GM18526 (cell line): ENCODE results near the gene LARP7.

Experiments used
- POLR2A ChIP-seq: IDR thresholded peaks from 3 replicates; pipeline ENCODE4 v1.6.1; 2011; ENCODE audit not compliant: insufficient read length; ENCODE audit errors: extremely low read depth

LARP7 gene

DNA sequence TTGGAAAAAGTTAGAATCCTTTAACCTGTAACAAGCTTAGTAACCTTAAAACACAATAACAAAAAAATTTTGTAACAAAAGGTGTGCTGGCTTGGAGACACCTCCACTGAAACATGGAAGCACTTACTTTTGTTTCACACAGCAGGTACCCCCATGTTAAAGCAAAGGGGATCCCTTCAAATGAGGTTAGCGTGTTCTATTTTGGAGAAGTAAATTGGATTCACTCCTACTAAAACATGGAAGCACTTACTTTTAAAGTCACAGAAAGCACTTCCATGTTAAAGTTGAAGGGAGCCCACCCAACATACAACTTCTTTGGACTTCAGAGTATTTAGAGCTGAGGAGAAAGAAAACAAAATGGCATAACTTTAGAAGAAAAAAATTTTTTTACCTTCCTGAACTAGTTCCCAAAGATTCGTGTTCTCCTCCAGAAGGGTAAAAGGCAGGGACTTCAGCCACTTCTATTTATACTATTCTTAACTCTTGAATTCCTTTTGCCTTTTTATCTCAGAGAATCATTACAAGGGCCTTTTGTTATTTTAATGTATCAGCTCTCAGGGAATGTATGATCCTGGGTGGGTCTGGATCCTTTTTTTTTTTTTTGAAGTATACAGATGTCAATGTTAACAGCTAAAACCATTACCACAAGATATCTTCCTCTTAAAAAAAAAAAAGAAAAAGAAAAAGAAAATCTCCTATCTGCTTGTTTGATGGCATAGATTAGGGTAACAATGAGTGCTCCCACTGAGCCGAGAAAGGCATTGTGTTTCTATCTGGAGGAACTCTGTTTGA, 11.5 kb downstream of the LARP7 start:
- no peak for TF ChIP-seq POLR2A

DNA sequence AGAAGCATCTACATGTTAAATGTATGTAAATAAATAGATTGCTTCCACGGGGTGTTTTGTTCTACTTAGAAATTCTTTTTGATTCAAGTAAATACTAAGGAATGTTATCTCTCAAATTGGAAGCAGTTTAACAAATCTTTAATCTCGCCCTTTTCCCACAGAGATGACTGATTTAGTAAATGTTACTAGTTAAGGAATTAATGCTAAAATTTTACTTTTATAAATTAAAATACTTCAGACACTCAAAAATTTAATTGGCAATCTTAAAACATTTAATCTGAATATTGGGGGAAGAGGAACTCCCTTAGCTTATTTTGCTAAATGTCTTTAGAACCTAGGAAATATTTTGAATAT, 12.1 kb downstream of the LARP7 start:
- TF ChIP-seq POLR2A: no peak

DNA sequence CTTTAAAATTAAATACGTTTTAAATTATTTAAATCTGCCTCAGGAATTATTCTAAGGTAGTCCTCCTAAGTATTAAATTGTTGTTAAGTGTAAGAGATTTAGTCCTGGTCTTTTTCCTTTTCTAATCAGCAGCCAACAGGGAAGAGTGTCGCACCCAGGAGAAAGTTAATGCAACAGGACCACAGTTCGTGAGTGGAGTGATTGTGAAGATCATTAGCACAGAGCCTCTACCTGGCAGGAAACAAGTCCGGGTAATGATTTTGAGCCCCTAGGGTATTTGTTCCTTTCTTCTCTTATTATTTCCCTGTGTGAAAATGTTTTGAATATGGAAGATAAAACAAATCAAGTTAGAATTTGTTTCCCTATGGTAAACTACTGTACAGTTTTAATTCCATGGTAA, 13.4 kb downstream of the LARP7 start:
- TF ChIP-seq POLR2A: no peak

DNA sequence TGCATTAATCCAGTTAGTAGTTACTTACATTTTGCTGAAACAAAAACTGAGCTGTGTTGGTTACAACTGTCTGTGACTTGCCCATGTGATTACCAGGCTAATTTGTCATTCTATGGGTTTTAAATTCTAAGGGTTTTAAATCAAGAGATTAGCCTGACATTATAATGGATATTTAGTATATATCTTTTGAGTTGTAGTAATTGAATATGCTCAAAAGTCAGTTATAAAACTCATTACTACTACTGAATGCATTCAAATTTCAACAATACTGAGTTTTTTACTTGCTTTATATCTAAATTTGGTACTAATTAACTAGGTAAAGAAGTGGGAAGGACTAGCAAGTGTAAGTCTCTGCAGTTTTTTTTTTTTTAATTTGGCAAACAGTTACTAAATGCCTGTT, 14.7 kb downstream of the LARP7 start:
- no peak for TF ChIP-seq POLR2A

DNA sequence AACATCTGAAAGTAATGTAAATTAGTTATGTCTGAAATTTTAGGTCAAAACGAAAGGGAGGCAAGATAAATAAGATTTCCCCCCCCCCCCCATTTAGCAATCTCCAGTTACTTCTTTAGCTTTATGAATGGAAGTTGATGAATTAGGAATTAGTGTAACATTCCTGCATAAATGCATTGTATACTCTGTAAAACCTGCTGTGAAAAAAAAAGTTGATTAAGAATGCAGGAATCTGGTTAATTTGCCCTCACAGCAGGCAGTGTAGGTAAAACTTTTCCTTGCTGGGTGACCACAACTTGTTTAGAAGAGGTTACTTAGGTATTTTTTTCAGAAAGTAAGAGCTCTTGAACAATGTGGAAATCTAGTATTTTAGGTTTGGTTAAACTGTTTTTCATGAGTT, 15.3 kb downstream of the LARP7 start:
- no peak for TF ChIP-seq POLR2A

DNA sequence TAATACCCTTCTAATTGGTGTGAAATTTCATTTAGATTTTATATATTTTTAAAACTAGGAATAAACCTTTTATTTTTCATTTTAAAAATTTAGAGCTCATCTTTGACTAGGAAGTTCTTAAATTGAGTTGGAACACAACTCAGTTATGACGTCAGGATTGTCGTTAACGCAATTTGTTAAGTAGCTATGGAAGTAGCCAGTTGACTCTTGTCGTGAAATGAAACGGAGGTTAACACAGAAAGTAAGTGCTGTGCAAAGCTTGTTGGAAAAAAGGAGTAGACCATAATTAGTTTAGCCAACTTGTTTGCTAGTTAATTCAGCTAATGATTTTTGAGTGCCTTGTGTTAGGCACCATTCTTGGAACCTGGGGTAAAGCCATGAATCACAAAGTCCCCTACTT, 18.3 kb downstream of the LARP7 start:
- no peak for TF ChIP-seq POLR2A

DNA sequence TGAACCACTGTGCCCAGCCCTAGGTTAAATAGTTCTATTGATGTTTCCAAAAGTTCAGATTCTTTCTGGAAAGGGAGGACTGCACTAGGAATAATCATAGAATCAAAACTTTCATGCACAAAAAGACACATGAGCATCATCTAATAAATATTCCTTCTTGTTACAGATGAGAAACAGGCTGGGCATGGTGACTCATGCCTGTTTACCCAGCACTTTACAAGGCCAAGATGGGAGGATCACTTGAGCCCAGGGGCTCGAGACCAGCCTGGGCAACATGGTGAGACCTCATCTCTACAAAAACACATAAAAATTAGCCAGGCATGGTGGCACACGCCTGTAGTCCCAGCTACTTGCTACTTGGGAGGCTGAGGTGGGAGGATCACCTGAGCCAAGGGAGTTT, 27.7 kb downstream of the LARP7 start:
- TF ChIP-seq POLR2A: no peak

DNA sequence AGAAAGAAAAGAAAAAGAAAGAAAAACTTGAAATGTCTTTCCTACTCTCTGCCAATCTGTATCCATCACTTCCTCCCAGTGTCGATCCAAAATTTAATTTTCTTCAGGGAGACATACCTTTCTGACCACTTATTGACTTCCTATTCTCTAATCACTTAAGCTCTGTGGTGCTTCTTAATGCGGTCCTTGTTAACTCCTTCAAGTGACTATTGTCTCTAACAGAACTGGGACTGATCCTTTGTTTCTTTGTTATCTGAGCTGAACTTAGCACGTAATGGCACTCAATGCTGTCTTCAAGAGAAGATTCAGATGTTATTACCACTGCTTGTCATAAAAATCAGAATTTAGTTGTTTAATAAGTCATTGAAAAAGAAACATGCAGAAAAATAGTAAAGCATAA, 31.2 kb downstream of the LARP7 start:
- TF ChIP-seq POLR2A: no peak

DNA sequence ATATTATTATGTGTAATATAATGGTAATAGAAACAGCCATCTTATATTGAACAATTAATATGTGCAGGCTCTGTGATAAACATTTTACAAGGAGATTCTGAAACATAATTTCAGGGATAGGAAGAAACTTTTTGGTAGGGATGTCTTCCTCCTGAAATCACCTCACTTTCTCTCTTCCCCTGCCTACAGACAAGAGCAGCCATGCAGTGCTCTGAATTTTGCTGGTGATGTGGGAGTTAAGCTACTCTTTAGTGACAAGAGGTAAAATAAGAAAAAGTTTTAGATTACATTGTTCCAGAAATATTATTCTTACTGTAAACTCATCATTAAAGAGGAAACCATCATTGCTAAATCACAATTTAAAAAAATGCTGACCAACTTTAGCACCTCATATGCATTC, 36.1 kb downstream of the LARP7 start:
- TF ChIP-seq POLR2A: no peak

DNA sequence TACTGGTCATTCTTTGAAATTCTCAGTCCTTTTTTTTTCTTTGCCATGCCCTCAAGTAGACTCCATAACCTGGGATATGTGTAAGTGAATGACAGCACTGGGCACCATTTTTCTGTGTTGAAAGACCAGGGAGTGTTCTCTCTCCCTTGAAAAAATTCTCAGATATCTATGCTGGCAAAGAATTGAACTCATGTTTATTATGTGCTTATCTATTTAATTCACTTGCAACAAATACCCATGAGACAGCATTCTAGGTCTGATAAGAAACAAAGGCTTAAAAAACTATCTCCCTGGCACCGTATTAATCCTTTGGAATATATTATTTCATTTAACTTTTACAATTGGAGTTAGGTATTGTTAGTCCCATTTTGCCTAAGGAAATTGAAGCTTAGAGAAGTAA, 36.7 kb downstream of the LARP7 start:
- no peak for TF ChIP-seq POLR2A

DNA sequence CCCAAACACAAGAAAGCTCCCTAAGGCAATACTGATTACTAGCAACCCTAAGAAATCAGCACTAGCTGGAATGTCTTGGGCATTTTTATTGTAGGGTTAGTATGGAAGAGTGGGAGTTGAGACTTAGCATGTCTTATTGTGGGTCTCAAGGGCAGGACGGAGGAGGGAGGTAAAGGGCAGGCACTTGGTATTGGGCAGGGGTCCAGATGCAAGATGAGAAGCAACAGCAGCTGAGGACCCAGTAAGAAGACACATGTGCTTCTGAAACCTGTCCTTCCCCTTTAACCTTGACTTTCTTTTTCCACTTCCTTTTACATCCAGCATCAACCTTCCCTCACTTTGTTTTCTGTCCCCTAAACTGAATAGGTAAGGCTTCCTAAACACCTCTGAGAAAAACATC, 37.4 kb downstream of the LARP7 start:
- no peak for TF ChIP-seq POLR2A

DNA sequence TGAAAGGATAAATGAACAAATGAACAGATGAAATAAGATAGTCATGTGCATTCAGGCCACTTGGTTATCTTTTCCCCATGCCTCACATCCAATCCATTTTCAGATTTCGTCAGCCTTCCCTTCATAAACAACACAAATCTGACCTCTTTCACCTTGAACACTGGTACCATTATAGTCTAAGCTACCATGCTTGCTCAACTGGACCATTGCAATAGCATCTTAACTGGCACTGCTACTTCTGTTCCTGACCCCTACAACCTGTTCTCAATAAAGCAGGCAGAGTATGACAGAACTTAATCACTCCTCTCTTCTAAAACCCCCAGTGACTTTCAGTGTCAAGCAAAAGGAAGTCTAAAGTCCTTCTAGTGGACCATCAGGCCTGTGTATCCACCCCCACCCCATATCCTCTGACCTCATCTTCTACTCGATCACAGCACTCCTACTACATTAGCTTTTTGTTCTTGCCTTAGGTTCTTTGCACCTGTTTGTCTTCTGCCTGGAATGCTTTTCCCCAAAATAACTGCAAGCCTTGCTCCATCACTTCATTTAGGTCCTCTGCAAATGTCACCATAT, 40.7 kb downstream of the LARP7 start:
- no peak for TF ChIP-seq POLR2A

DNA sequence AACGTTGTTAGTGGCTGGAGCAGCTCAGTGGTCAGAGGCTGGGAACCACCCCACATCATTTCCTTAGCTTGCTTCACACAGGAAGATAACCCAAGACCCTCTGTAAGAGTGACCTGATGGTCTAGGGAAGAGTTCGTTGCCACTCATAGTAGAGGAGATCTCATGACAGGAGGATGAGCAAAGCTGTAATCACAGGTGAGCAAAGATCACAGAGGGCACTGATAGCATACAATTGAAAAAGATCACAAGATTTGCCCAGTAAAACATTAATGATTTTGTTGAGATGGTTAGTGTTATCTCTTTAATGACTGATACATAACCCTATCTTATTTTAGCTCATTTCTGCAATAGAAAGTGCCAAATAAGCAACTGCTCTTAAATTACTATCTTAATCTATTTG, 44.1 kb downstream of the LARP7 start:
- TF ChIP-seq POLR2A: no peak

DNA sequence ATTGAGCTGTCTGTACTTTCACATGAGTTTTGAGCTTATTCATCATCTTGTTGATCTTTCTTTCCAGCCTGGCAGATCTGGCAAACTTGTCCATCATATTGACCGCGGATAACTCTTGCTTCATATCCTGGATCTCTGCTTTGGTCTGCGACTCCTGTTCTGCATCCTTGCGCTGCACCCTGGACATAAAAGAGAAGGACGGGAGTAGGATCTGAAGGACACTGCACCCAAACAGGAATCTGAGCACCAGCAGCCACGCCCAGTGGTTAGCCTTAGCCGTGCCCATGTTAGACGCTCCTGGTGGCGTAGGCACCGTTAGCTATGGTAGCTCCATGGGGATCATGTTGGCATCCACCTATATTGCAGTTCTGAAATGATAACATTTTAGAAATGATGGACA, 56.6 kb downstream of the LARP7 start:
- TF ChIP-seq POLR2A: no peak

DNA sequence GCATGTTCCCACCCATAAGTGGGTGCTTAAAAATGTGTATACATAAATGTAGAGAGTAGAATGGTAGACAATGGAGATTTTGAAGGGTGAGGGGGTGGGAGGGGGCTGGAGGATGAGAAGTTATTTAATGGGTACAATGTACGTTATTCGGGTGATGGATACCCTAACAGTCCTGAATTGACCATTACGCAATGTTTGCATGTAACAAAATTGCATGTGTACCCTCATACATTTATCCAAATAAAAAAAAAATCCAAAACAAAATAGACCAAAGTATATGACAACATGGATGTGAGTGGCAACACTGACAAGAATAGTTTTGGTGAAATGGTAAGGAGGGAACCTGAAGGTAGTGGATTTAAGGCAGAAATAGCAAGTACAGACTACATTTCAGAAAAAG, 63.7 kb downstream of the LARP7 start:
- TF ChIP-seq POLR2A: no peak

DNA sequence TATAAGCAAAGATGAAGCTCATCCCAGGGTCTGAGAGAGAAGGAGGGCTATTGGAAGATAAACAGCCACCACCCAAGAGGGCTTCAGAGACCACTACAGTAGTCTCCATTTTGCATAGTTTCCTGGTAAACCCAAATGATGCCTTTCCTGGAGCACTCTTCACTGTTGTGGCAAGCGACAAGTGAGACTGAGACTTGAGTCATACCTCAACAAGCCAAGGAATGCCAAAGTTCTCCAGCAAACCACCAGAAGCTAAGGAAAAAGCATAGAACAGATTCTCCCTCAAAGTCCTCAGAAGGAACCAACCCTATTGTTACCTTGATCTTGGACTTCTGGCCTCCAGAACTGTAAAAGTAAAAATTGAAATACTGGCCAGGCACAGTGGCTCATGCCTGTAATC, 65.9 kb downstream of the LARP7 start:
- TF ChIP-seq POLR2A: no peak

DNA sequence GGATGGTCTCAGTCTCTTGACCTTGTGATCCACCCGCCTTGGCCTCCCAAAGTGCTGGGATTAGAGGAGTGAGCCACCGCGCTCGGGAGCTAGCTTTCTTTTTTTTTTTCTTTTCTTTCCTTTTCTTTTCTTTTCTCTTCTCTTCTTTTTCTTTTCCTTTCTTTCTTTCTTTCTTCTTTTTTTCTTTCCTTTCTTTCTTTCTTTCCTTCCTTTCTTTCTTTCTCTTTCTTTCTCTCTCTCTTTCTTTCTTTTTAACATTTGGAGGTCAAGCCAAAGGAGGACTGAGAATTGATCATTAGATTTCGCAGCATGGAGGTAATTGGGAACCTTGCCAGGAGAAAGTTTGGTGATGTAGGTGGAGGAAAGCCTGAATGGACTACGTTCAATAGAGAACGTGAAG, 67.4 kb downstream of the LARP7 start:
- TF ChIP-seq POLR2A: no peak
